GM18517 (cell line): ENCODE measurements around the gene IL2RA.
"Not testable (repeated sequence)": the region's sequence is repeated elsewhere in the genome, so short reads cannot be mapped to it uniquely, and the experiment has no call there.

Experiments used
- ATAC-seq: cut with Tn5 transposase; IDR thresholded peaks from one replicate; pipeline ENCODE4 v1.9.1; 2021; ENCODE audit warnings: mild to moderate bottlenecking, moderate library complexity; ENCODE audit not compliant: unreplicated experiment

Gene IL2RA

DNA sequence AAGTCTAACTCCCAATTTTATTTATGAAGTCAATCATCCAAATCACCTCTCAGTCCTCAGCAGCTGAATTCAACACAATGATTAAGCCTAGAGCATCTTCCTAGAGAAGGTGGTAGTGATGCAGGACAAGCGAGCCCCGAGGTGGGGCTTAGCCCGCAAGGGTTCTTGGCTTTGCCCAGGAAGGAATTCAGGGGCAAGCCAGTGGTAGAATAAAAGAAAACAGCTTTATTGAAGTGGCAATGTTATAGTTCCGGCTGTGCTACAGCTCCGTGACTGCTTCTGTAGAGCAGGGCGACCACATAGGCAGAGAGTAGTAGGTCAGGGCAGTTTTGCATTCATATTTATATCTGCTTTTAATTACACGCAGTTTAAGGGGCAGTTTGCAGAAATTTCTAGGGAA lies 18.1 kb downstream of the IL2RA start:
- no peak for ATAC-seq

DNA sequence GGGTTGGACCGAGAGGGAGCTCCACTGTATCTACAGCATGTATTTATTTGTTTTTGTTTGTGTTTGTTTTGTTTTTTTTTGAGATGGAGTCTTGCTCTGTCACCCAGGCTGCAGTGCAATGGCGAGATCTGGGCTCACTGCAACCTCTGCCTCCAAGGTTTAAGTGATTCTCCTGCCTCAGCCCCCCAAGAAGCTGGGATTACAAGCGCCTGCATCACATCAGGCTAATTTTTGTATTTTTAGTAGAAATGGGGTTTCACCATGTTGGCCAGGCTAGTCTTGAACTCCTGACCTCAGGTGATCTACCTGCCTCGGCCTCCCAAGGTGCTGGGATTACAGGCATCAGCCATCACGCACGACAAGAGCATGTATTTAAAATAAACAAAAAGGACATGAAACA lies 18.8 kb downstream of the IL2RA start:
- ATAC-seq = not testable (repeated sequence)

GRCh38 chr10:6040205-6040604 lies 22.0 kb downstream of the IL2RA start:
- ATAC-seq = no peak

- ATAC-seq = no peak
Observed at GRCh38 chr10:6039711-6040110, 22.5 kb downstream of the IL2RA start.

DNA sequence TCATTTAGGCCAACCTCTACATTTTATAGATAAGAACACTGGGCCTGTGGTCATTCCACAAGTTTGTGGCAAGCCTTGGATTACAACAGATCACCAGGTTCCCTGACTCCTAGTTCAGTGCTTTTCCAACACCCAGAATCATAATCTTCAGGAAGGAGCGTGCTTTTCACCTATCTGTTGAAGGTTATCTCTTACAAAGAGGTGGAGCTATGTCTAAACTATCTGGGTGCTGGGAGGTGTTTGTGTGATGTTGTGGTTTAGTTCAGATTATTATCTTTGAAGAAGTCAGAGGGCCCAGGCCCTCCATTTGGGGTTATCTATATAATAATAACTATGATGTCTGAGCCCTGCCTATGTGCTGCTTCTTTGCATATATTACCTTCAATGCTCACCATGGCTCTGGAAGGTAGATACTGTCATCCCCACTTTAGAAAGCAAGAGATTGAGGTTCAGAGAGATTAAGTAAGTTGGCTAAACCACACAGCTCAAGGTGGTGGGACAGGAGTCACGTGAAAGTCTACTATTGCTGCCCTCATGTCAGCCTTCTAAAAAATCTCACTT lies 24.0 kb downstream of the IL2RA start:
- no peak for ATAC-seq

GRCh38 chr10:6037422-6037821 lies 24.7 kb downstream of the IL2RA start:
- no peak for ATAC-seq

- no peak for ATAC-seq
Observed at GRCh38 chr10:6036861-6037321, 25.3 kb downstream of the IL2RA start.

DNA sequence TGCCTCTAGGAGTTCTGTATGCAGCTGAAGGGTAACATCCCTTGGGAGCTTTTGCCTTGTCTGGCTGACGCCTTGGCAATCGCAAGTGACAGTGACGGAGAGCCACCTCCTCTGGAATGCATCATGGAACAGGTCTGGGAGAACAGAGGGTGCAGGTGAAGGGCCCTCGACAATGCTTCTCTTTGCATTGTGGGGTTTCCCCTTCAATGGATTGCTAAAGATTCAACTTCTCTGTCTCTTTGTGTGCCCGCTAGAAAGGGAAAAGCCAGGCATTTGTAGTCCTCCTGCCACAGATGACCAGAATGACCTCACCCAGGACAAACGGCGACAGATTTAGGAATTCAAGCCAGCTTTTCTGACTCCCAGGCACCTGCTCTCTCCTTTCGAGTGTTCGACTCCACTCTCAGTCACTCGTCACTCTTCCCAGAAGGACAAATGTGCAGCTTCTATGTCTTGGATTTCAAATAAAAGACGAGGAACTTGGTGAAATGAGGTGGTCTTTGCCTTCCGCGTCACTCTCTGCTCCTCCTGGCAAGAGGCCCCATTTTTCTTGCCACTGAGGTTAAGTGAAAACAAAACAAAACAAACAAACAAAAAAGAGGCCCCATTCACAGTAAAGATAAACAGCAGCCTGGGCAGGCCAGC lies 26.1 kb downstream of the IL2RA start:
- no peak for ATAC-seq

GRCh38 chr10:6035101-6035834 lies 26.9 kb downstream of the IL2RA start:
- ATAC-seq = no peak

GRCh38 chr10:6034371-6034770 lies 27.8 kb downstream of the IL2RA start:
- ATAC-seq = no peak

GRCh38 chr10:6033954-6034353 lies 28.2 kb downstream of the IL2RA start:
- no peak for ATAC-seq

DNA sequence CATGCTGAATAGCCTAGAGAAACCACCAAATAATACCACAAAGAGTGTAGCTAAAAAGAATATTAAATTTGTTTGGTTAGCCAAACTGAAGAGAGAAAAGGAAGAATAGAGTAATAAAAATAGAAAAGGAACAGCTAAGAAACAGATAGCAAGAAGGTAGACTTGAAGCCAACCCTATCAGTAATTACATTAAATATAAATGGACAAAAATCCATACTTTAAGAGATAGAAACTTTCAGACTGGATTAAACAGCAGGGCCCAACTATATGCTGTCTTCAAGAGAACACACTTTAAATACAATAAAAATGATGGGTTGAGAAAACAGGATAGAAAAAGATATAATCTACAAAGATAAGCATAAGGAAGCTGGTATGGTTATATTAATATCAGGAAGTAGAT lies 31.2 kb downstream of the IL2RA start:
- no peak for ATAC-seq

GRCh38 chr10:6030217-6030616 lies 31.9 kb downstream of the IL2RA start:
- ATAC-seq = no peak

GRCh38 chr10:6027929-6028328 lies 34.2 kb downstream of the IL2RA start:
- ATAC-seq = no peak

- no peak for ATAC-seq
Observed at GRCh38 chr10:6025683-6026255, 36.4 kb downstream of the IL2RA start.

GRCh38 chr10:6024334-6024682 lies 37.9 kb downstream of the IL2RA start:
- no peak for ATAC-seq

- no peak for ATAC-seq
Observed at GRCh38 chr10:6023661-6024333, 38.4 kb downstream of the IL2RA start.

DNA sequence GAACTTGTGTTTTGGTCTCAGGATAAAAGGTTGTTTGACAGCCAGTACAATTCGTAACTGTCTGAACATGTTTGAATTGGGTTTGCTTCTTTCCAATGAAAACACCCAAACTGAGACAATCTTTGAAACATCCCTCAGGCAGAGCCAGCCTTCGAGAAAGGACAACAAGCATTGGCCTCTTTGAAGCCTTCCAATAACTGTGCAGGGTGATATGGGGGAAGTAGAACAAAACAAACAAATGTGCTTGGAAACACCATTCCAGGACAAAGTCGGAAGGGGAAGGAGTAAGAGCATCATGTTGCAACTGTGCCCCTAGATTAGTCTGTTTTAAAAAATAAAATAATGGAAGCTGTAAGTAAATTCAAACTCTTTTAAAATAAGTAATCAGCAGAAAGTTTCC lies 39.5 kb downstream of the IL2RA start:
- no peak for ATAC-seq

DNA sequence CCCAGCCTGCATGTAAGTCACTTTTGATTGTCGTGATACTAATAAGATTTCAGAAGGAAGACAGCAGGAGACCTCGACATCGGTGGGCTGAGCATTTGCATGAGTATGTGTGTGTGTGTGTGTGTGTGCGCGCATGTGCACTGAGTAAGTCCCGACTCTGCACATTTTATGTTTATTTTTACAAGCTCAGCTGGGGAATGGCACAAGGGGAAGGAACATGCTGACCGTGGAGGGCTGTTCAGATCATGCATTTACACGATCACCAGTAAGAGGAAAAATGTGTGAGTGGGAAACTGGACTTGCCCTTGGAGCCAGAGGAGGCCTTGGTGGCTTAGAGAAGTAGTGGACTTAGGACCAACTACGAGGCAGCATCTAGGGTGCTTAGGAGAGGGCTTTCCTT lies 41.3 kb downstream of the IL2RA start:
- no peak for ATAC-seq

GRCh38 chr10:6019796-6020195 lies 42.4 kb downstream of the IL2RA start:
- ATAC-seq = no peak

DNA sequence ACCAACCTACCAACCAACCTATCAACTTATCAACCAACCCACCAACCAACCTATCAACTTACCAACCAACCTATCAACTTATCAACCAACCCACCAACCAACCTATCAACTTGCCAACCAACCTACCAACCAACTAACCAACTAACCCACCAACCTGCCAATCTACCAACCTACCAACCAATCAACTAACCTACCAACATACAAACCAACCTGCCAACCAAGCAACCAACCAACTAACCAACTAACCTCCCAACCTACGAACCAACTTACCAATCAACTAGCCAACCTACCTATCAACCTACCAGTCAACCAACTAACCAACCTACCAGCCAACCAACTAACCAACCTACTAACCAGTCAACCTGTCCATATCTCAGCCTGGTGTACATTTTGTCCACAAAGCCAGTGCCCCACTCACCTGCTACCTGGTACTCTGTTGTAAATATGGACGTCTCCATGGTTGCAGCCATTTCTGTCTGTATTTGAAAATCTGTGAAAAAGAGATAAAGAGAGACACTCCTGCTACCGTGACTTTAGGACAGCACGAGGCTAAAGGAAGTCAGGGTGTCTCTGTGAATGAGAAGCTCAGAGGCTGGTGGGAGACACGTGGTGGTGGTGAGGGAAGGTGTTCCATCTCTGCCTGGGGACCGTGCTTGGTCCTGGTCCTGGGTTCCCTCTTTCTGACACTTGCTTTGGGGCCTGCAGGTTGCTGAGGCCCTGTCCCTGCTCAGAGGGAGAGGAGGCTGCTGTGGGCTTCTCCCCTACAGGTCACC lies 43.0 kb downstream of the IL2RA start:
- no peak for ATAC-seq
